GM11168 (cell line): ENCODE measurements around the gene NUAK1.

Experiments
- in situ Hi-C: fragments of 300-500 bp; cut with MboI; formaldehyde crosslinking; loops from one replicate; pipeline ENCODE4 v1.12.0; 2022; ENCODE audit warnings: low sequenced_read_pairs; ENCODE audit not compliant: unreplicated experiment

The NUAK1 gene

GRCh38 chr12:106138633-106139421, at the start of gene NUAK1:
TSS of gene NUAK1 (minus strand) at chr12:106138954. CDS start at chr12:106138653, 301 bp downstream.
- in situ Hi-C loops: loop anchor here (25.0 kb wide), 1 partner anchor 427 kb away; no protein-coding TSS in a partner anchor

GRCh38 chr12:106188256-106188655, 49.5 kb upstream of the NUAK1 start:
- in situ Hi-C loops: no loop called here

- in situ Hi-C loops: no loop called here
Observed at GRCh38 chr12:106187842-106188241, 49.1 kb upstream of the NUAK1 start.

GRCh38 chr12:106187155-106187789, 48.5 kb upstream of the NUAK1 start:
- in situ Hi-C loops: no loop called here

- in situ Hi-C loops: no loop called here
Observed at GRCh38 chr12:106183735-106184134, 45.0 kb upstream of the NUAK1 start.

- in situ Hi-C loops: no loop called here
Observed at GRCh38 chr12:106181401-106182114, 42.8 kb upstream of the NUAK1 start.

- in situ Hi-C loops: no loop called here
Observed at GRCh38 chr12:106179086-106179485, 40.3 kb upstream of the NUAK1 start.

GRCh38 chr12:106178562-106178961, 39.8 kb upstream of the NUAK1 start:
- in situ Hi-C loops: no loop called here

GRCh38 chr12:106176560-106176959, 37.8 kb upstream of the NUAK1 start:
- in situ Hi-C loops: no loop called here

GRCh38 chr12:106174876-106175275, 36.1 kb upstream of the NUAK1 start:
- in situ Hi-C loops: no loop called here

- in situ Hi-C loops: no loop called here
Observed at GRCh38 chr12:106173442-106173841, 34.7 kb upstream of the NUAK1 start.

GRCh38 chr12:106171117-106171750, 32.5 kb upstream of the NUAK1 start:
- in situ Hi-C loops: no loop called here

- in situ Hi-C loops: no loop called here
Observed at GRCh38 chr12:106170285-106170684, 31.5 kb upstream of the NUAK1 start.

GRCh38 chr12:106163712-106164111, 25.0 kb upstream of the NUAK1 start:
- in situ Hi-C loops: no loop called here

GRCh38 chr12:106161491-106161890, 22.7 kb upstream of the NUAK1 start:
- in situ Hi-C loops: no loop called here

- in situ Hi-C loops: no loop called here
Observed at GRCh38 chr12:106160915-106161314, 22.2 kb upstream of the NUAK1 start.

GRCh38 chr12:106157802-106158201, 19.0 kb upstream of the NUAK1 start:
- in situ Hi-C loops: no loop called here

- in situ Hi-C loops: no loop called here
Observed at GRCh38 chr12:106154751-106155273, 16.1 kb upstream of the NUAK1 start.

GRCh38 chr12:106152334-106152733, 13.6 kb upstream of the NUAK1 start:
- in situ Hi-C loops: no loop called here

GRCh38 chr12:106150555-106150954, 11.8 kb upstream of the NUAK1 start:
- in situ Hi-C loops: no loop called here
